Stimulated activated CD8-positive, alpha-beta memory T cell treated with anti-CD3 and anti-CD28 coated beads, Interleukin-12 subunit alpha, Interleukin-12 subunit beta, amount 100 ng/mL, for 24 hours (primary cell): ENCODE measurements around the gene LDLRAD4.
"Not testable (repeated sequence)": the region's sequence is repeated elsewhere in the genome, so short reads cannot be mapped to it uniquely, and the experiment has no call there.

ENCODE experiments used
- DNase-seq: peaks from one replicate; pipeline ENCODE4 v3.0.0-alpha.2; 2020; ENCODE audit errors: extremely low read depth

Gene LDLRAD4

GRCh38 chr18:13661779-13662256, 443.3 kb downstream of the LDLRAD4 start:
- no peak for DNase-seq

DNA sequence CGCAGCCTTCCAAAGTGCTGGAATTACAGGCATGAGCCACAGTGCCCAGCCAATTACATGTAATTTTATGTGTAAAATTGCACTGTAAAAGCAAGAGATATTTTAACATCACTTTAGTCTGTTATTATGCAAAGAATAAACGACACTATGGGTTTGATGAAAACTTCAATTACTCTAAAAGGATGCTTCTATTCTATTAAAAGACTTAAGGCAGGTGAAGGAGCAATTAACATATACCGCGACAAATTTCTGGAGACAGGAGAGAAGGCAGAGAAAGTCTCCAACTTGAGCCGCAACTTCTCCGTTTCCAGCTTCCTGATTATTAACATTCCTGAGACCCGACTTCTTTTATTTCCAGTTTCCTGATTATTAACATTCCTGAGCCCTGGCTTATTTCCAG, 454.1 kb downstream of the LDLRAD4 start:
- DNase-seq = no peak

- no peak for DNase-seq
These were observed 457.9 kb downstream of the LDLRAD4 start for GRCh38 chr18:13676471-13676870.

DNA sequence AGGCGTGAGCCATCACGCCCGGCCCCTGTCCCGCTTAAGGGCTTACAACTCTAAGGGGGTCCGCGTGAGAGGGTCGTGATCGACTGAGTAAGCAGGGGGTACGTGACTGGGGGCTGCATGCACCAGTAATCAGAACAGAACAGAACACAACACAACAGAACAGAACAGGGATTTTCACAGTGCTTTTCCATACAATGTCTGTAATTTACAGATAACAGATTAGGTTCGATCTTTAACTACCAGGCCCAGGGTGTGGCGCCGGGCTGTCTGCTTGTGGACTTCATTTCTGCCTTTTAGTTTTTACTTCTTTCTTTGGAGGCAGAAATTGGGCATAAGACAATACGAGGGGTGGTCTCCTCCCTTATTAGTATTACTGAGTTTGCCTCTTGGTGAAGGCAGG, 458.8 kb downstream of the LDLRAD4 start:
- DNase-seq = not testable (repeated sequence)

DNA sequence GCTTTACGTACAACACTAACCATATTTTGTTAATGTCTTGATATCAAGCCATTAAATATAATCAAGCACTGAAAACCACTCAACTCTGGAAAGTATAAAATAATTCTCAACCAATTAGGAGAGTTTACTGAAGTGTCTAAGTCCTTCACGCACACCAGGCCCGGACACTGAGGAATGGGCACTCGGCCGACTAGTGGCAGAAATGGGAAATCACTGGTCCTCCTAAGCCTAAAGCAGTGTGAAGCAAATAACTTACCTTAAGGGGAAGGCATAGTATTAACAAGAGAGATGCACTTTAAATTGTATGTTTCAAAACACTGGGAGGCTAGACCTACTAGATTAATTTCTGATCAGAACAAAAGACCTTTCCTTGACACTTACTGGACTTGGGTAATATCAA, 462.1 kb downstream of the LDLRAD4 start:
- no peak for DNase-seq

DNA sequence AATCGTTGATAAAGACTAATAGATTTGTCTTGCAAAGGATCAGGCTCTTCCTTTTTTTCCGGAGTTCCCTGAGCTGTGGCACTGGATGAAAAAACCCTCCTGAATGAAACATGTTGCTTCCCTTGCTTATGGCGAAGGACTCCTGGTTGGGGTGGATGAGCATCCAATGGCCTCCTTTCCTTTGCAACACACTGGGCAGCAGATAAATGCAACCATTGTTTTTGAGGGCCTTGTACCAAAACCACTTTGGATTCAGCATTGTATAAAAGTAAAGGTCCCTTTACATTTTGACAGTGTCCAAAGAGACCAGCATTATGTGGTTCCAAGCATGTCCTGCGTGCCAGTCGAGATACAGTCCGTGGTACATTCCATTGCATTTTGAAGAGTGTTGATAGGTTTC, 463.1 kb downstream of the LDLRAD4 start:
- no peak for DNase-seq

DNA sequence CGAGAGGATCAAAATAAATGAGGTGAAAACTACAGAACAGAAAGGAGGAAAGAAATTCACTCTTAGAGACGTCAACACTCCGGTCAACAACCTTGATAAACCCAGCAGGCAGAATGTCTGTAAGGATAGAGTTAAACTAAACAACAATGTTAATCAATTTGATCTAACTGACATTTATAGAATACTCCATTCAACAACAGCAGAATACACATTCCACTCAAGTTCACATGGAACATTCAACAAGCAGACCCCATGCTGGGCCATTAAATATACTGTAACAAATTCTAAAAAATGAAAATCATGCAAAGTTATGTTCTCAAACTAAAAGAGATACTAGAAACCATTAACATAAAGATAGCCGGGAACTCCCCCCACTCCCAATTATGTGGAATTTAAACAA, 466.0 kb downstream of the LDLRAD4 start:
- DNase-seq = no peak

DNA sequence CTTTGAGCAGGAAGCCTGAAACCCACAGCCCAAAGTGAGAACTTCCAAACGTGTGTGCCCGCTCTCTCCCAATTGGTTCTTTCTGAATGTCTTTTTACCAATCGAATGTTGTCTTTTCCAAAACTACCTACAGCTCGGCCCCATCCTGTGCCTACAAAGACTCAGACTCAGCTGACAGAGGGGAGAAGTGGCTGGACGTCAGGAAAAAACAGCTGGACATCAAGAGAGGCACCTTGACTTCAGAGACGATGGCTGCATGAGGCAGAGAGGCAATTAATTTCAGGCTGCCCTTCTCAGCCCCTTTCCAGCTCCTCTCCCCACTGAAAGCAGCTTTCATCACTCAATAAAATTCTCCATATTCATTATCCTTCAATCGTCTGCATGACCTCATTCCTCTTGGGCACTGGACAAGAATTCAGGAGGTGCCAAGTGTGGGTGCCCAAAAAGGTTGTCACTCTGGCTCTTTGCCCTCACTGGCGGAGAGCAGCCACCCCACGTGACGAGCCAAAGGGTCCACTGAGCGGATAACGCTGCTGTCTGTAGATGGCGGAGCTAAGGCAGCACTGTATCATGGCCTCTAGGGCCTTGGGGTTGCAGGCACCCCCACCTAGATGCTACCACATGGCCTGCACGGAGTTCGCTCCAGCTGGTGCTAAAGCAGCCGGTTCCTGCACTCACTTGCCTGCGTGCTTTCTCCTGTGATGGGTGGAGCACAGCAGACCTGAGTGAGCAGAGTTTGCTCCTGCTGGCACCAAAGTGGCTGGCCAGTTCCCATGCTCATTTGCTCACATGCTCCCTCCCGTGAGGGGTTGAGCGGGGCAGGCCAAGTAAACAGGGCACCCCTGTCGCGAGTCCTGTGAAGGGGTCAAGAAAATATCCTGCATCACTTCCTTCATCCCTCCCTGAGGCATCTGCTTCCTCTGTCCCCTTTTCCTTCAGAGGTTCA, 469.9 kb downstream of the LDLRAD4 start:
- no peak for DNase-seq

GRCh38 chr18:13690060-13690459, 471.5 kb downstream of the LDLRAD4 start:
- not testable (repeated sequence) for DNase-seq

- DNase-seq = not testable (repeated sequence)
These were observed 476.8 kb downstream of the LDLRAD4 start for GRCh38 chr18:13695337-13695736.

DNA sequence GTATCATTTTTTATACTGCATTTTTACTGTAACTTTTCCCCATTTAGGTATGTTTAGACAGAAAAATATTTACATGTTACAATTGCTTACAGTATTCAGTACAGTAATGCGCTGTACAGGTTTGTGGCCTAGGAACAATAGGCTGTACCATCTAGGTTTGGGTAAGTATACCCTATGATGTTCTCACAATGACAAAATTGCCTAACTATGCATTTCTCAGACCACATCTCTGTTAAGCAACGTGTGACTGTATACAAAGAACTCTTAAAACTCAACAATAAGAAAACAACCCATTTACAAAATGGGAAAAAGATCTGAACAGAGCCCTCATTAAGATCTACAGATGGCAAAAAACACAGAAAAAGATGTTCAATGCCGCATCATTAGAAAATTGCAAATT, 478.4 kb downstream of the LDLRAD4 start:
- DNase-seq = no peak

- no peak for DNase-seq
These were observed 481.6 kb downstream of the LDLRAD4 start for GRCh38 chr18:13700153-13700552.
